SU-DHL-6 (cell line): ENCODE data around the gene PALLD.

Experiments
- H2AFZ ChIP-seq: fragments of 200-600 bp; sonication (generic); 2 replicates; pipeline ENCODE4 v1.6.1; 2014; ENCODE audit warnings: low read depth, mild to moderate bottlenecking, moderate library complexity, mixed read lengths, antibody characterized with exemption, low read length; ENCODE audit not compliant: severe bottlenecking
- H3F3A ChIP-seq: fragments of 200-600 bp; shearing (Covaris generic); 2 replicates; pipeline ENCODE4 v1.6.0; 2016; ENCODE audit warnings: antibody characterized with exemption, mild to moderate bottlenecking; ENCODE audit not compliant: insufficient read depth
- H3K27ac ChIP-seq: fragments of 200-600 bp; sonication (generic); 2 replicates; pipeline ENCODE4 v1.5.1; 2016; ENCODE audit warnings: low read depth, mild to moderate bottlenecking, low read length, moderate library complexity, mixed read lengths
- H3K27me3 ChIP-seq: fragments of 200-600 bp; sonication (generic), shearing (Covaris generic); 2 replicates; pipeline ENCODE4 v1.6.0; 2014; ENCODE audit warnings: mild to moderate bottlenecking, low read length
- H3K36me3 ChIP-seq: fragments of 200-600 bp; sonication (generic); 2 replicates; pipeline ENCODE4 v1.6.1; 2014; ENCODE audit warnings: mild to moderate bottlenecking, low read length, mixed read lengths
- H3K4me2 ChIP-seq: fragments of 300-600, 200-600 bp; shearing (Covaris generic), sonication (generic); 2 replicates; pipeline ENCODE4 v1.6.0; 2014; ENCODE audit warnings: low read length, low read depth, mild to moderate bottlenecking; ENCODE audit not compliant: poor library complexity, severe bottlenecking
- H3K4me3 ChIP-seq: fragments of 200-600 bp; sonication (generic); 2 replicates; pipeline ENCODE4 v1.5.1; 2014; ENCODE audit warnings: antibody characterized with exemption, low read length, mild to moderate bottlenecking, mixed read lengths; ENCODE audit not compliant: insufficient read depth, poor library complexity, severe bottlenecking
- H3K79me2 ChIP-seq: fragments of 200-600 bp; sonication (generic); 2 replicates; pipeline ENCODE4 v1.6.1; 2014; ENCODE audit warnings: mild to moderate bottlenecking, low read length, moderate library complexity; ENCODE audit not compliant: insufficient read depth
- H3K9ac ChIP-seq: fragments of 200-600 bp; sonication (generic); 2 replicates; pipeline ENCODE4 v1.7.0; 2014; ENCODE audit warnings: mild to moderate bottlenecking, low read length
- H3K9me2 ChIP-seq: fragments of 200-600 bp; sonication (generic); replicated peaks from 2 replicates; pipeline ENCODE4 v1.6.1; 2014; ENCODE audit warnings: low read length; ENCODE audit not compliant: insufficient read depth
- H3K9me3 ChIP-seq: fragments of 200-600 bp; sonication (generic); 2 replicates; pipeline ENCODE4 v1.6.1; 2014; ENCODE audit warnings: low read length, mixed read lengths; ENCODE audit not compliant: insufficient read depth
- H4K20me1 ChIP-seq: fragments of 200-600 bp; sonication (generic); 2 replicates; pipeline ENCODE4 v1.6.1; 2014; ENCODE audit warnings: low read depth, mild to moderate bottlenecking, antibody characterized with exemption, low read length, moderate library complexity, mixed read lengths
- EZH2phosphoT487 ChIP-seq: fragments of 200-600 bp; sonication (generic), shearing (Covaris generic); conservative IDR thresholded peaks from 2 replicates; pipeline ENCODE4 v1.6.1; 2018; ENCODE audit warnings: mild to moderate bottlenecking, antibody characterized with exemption, low read length, moderate library complexity, mixed read lengths
- TF ChIP-seq, protein P1 (sequence below): fragments of 200-600 bp; sonication (generic); IDR thresholded peaks from one replicate; pipeline ENCODE4 v1.5.1; 2017; ENCODE audit warnings: antibody characterized with exemption, mild to moderate bottlenecking, low read length, moderate library complexity; ENCODE audit not compliant: insufficient read depth, poor library complexity, severe bottlenecking

Gene PALLD

DNA sequence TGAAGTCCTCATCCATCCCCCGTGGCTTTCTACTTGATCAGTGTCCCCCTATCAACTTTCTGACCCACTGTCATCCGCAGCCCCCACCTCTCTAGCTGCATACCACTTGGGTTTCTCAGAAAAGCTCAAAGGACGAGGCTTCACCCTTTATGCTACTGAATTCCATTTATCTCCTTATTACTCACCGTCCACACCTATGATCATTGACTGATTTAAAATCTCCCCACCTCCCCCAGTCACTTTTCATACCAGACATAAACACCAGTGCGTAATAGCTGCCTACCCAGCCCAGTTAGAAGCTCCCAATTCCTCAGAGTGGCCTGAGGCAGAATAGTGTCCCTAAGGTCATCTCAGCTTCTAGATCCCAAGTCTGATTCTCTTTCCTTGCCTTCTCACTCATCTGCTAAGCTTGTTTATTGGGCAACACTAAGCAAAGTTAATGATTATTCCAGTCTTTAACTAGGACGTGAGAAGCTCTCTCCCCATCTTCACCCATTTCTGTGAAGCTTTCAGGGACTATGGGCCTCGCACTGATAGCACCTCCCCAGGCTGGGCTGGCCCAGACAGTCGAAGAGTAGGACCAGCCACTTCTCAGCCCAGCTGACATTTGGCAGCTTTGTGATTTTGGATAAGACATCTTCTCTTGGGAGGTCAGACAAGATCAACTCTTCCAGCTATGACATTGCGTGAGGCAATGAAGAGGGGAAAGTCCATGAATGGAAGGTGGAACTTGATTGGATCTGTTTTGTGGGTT is 9.4 kb upstream of the PALLD start:
- no peaks in the 10 kb centered on the region for H3K27me3 ChIP-seq
- no peaks in the 10 kb centered on the region for H3K9me2 ChIP-seq
- TF ChIP-seq EZH2phosphoT487 = no peak
- TF ChIP-seq, protein P1, sequence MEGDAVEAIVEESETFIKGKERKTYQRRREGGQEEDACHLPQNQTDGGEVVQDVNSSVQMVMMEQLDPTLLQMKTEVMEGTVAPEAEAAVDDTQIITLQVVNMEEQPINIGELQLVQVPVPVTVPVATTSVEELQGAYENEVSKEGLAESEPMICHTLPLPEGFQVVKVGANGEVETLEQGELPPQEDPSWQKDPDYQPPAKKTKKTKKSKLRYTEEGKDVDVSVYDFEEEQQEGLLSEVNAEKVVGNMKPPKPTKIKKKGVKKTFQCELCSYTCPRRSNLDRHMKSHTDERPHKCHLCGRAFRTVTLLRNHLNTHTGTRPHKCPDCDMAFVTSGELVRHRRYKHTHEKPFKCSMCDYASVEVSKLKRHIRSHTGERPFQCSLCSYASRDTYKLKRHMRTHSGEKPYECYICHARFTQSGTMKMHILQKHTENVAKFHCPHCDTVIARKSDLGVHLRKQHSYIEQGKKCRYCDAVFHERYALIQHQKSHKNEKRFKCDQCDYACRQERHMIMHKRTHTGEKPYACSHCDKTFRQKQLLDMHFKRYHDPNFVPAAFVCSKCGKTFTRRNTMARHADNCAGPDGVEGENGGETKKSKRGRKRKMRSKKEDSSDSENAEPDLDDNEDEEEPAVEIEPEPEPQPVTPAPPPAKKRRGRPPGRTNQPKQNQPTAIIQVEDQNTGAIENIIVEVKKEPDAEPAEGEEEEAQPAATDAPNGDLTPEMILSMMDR = no peak
- H3F3A ChIP-seq = no peaks in the 10 kb centered on the region
- no peak overlapping the region for H3K27ac ChIP-seq
- H4K20me1 ChIP-seq = no peaks in the 10 kb centered on the region
- no peaks in the 10 kb centered on the region for H3K79me2 ChIP-seq
- no peak overlapping the region for H3K9ac ChIP-seq
- H3K36me3 ChIP-seq = no peaks in the 10 kb centered on the region
- H3K4me2 ChIP-seq = no peak overlapping the region
- no peak overlapping the region for H3K4me3 ChIP-seq
- no peak overlapping the region for H2AFZ ChIP-seq
- no peaks in the 10 kb centered on the region for H3K9me3 ChIP-seq

DNA sequence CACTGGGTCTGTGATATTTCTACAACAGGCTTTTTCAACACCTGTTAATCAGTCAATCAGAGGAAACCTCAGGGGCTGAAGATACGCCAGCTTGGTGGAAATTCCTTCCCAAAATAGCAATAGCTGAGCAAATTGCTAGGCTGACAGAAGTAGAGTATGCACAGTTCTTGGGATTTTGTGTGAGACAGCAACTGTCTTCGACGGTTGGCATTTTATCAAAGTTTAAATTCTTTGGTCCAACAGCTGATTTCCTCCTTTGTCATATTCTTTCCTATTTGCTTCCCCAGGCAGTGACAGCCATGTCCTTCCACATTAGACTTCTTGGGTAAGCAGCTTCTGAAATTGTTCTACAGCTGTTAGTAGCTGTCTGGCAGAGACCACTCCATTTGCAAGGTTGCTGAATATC is 8.0 kb upstream of the PALLD start:
- Histone ChIP-seq H2AFZ (no peak overlapping the region), H3K27me3 (no peaks in the 10 kb centered on the region), H3K4me2 (no peak overlapping the region), H3F3A (no peaks in the 10 kb centered on the region), H3K36me3 (no peaks in the 10 kb centered on the region), H3K27ac (no peak overlapping the region), H3K9ac (no peak overlapping the region), H3K9me2 (no peaks in the 10 kb centered on the region), H3K79me2 (no peaks in the 10 kb centered on the region), H3K4me3 (no peak overlapping the region), H4K20me1 (no peaks in the 10 kb centered on the region), H3K9me3 (no peaks in the 10 kb centered on the region)
- TF ChIP-seq, protein P1 = no peak
- TF ChIP-seq EZH2phosphoT487 = no peak

DNA sequence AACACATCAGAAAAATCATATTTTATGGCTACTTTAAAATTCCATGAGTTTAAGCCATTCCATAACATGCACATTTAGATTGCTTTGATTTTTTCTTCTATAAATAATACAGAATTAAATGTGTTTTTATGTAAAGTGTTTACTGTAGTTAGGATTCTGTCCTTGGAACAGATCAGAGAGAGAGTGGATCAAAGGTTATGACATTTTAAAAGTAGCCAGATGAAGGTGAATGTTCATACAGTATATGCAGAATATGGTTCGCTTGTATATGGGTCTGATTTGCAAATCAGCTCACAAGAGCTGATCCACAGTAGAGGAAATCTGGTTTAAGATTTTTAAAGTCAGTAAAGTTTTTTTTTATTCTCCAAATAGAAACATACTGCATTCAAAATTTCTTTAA is 7.2 kb upstream of the PALLD start:
- H3K4me2 ChIP-seq = no peak overlapping the region
- H3K79me2 ChIP-seq = no peaks in the 10 kb centered on the region

More for the DNA sequence above, 7.2 kb upstream of the PALLD start:
- no peak for TF ChIP-seq EZH2phosphoT487
- TF ChIP-seq, protein P1 = no peak
- Histone ChIP-seq H3K9me2 (no peaks in the 10 kb centered on the region), H3K9ac (no peak overlapping the region), H3K27ac (no peak overlapping the region), H2AFZ (no peak overlapping the region), H3K4me3 (no peak overlapping the region), H4K20me1 (no peaks in the 10 kb centered on the region), H3K27me3 (no peaks in the 10 kb centered on the region), H3F3A (no peaks in the 10 kb centered on the region), H3K36me3 (no peaks in the 10 kb centered on the region), H3K9me3 (no peaks in the 10 kb centered on the region)
